Ramos (cell line): ENCODE results near the gene CBX2.
"Not testable (repeated sequence)": the region's sequence is repeated elsewhere in the genome, so short reads cannot be mapped to it uniquely, and the experiment has no call there.

Source experiments
- in situ Hi-C: fragments of 300-500 bp; cut with MboI; formaldehyde crosslinking; loops from one replicate; pipeline ENCODE4 v1.14.3; 2022; ENCODE audit warnings: low sequenced_read_pairs; ENCODE audit not compliant: unreplicated experiment

CBX2 gene

DNA sequence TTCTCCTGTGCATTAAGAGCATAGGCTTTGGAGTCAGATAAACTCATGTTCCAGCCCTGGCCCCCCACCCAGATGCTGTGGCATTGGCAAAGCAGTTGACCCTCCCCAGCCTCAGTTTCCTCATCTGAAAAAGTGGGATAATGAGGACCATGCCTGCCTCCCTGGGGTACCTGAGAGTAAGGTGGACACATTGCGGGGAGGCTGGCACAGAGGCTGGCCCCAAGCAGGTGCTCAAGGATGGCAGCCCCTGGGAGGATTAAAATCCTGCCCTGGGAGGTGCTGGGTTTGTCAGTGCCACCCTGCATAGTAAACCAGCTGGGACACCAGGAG, 35.4 kb upstream of the CBX2 start:
- in situ Hi-C loops: no loop called here

- in situ Hi-C loops: no loop called here
Measured at GRCh38 chr17:79742951-79743476, 34.9 kb upstream of the CBX2 start.

DNA sequence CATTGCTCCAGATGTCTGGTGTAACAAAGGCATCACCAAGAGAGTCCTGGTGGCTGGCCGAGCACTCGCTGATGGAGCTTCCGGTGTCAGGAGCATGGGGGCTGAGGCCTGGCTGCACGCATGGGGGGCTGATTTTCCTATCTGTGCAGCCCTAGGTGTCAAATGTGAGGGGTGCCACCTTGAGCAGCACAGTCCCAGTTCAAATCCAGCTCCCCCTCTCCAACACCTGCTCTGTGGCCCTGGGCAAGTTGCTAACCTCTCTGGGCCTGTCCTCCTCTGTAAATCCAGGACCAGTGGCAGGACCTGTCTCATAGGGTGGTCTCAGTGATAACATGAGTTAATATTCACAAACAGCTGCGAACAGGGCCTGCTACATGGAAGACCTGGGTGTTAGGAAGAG, 34.3 kb upstream of the CBX2 start:
- in situ Hi-C loops: no loop called here

DNA sequence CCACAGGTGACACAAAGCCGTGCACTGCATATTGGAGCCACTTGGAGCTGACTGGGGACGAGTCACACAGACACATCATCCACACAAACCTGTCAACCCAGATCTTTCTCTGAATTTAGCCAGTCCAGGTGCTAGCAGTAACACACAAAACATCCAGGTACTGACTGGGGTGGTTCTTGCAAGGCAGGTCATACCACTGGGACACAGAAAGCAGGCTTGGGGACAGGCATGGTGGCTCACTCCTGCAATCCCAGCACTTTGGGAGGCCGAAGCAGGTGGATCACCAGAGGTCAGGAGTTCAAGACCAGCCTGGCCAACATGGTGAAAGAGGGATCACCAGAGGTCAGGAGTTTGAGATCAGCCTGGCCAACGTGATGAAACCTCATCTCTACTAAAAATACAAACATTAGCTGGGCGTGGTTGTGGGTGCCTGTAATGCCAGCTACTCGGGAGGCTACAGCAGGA, 32.3 kb upstream of the CBX2 start:
- in situ Hi-C loops: no loop called here

DNA sequence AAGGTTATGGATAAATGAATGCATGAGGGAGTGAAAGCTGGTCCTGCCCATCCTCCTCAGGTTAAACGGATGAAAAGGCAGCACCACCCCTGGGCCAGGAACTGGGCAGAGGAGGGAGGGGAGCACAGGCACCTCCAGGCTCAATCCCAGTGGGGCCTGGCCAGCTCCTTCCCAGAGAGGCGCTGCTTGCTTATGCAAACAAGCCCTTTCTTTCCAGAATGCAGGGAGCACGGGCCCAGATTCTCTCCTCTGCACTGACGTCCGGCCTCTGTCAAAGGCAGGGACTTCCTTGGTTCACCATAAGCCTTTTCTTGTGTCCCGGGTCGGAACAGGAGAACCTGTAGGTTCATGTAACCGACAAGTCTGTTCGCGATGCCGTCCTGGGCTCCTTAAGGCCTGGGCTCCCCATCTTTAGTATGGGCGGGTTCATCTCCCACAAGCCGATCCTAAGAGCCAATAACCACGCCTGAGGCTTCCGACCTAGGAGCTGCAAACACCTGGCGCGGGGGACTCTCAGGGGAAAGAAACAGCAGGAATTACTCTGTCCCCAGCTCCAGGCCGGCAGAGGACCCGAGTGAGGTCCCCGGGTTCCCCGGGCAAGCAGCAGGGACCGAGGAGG, 30.9 kb upstream of the CBX2 start:
- in situ Hi-C loops: no loop called here

- in situ Hi-C loops: no loop called here
Measured at GRCh38 chr17:79747508-79748294, 30.2 kb upstream of the CBX2 start.

- in situ Hi-C loops: no loop called here
Measured at GRCh38 chr17:79748295-79749099, 29.5 kb upstream of the CBX2 start.

DNA sequence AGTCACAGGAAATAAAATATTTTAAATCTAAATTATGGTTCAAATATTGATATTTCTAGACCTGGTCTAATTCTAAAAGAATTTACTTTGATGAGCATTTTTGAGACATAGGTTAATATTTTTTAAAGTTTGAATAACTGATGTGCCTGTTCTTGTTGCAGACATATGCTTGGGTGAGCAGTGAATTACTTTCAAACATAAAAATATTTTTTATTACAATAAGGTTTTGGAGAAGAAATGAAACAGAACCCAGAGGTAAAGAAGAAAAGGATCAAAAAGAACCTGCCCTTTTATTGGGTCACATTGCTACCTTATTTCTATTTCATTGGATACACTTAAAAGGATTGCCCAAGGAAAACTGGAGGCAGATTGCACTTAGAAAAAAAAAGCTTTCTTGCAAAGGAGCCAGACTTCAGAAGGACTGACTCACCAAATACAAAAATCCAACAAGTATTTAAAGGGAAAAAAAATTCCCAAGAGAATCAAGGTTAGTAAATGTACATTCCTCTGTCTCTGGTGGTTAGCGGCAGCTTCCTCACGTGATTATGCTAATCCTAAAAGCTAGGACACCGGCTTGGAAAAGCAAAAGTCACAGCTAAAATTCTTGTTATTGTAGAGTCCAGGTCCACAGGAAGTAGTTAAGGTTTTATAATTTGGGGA, 28.7 kb upstream of the CBX2 start:
- in situ Hi-C loops: no loop called here

DNA sequence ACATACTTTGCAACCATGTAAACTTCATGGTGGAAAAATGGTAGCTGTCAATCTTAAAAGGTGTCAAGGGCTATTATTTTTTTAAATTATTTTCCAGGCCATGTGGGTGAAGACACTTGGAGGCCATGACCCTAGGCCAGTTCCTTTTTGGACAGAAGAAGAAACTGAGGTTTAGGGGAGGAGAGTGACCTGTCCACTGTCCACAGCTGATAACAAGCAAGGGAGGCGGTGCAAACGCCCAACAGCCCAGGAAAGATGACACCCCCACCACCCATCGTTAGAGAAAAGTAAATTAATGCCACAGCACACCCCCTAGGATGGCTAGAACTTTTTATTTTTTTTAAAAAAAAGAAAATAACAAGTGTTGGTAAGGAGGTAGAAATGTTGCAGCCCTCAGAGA, 28.0 kb upstream of the CBX2 start:
- in situ Hi-C loops: no loop called here

GRCh38 chr17:79750650-79751545, 27.1 kb upstream of the CBX2 start:
- in situ Hi-C loops: no loop called here

GRCh38 chr17:79752175-79752574, 25.8 kb upstream of the CBX2 start:
- in situ Hi-C loops: no loop called here

DNA sequence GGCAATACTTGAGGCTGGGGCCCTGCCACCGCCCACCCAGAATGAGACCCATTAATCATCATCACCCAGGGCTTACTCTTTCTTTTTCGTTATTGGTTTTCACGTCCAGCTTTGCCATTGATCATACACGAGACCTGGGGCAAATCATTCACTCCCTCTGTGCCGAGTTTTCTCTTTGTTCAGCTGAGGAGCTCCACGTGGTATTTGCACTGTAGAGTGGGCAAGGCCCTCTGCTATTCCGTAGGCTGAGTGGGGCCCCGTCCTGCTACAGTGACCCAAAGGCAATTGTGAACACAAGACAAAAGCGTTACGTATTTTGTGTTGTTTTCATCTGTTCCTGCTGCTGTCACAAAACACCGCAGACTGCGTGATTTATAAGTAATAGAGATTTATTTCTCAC, 23.6 kb upstream of the CBX2 start:
- in situ Hi-C loops: no loop called here

GRCh38 chr17:79754903-79755302, 23.0 kb upstream of the CBX2 start:
- in situ Hi-C loops: not testable (repeated sequence)

DNA sequence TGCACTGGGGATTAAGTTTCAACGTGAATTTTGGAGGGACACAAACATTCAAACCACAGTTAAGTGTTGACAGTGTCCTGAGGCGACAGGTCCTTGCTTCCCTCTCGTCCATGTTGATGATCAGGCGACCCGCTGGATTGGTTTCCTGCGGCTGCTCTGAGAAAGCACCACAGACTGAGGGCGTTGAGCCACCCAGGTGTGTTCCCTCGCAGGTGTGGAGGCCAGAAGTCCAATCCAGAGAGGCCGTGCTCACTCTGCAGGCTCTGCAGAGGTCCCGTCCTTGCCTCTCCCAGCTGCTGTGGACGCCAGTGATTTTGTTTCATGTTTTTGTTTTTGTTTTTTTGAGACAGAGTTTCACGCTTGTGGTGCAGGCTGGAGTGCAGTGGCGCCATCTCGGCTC, 22.4 kb upstream of the CBX2 start:
- in situ Hi-C loops: no loop called here

DNA sequence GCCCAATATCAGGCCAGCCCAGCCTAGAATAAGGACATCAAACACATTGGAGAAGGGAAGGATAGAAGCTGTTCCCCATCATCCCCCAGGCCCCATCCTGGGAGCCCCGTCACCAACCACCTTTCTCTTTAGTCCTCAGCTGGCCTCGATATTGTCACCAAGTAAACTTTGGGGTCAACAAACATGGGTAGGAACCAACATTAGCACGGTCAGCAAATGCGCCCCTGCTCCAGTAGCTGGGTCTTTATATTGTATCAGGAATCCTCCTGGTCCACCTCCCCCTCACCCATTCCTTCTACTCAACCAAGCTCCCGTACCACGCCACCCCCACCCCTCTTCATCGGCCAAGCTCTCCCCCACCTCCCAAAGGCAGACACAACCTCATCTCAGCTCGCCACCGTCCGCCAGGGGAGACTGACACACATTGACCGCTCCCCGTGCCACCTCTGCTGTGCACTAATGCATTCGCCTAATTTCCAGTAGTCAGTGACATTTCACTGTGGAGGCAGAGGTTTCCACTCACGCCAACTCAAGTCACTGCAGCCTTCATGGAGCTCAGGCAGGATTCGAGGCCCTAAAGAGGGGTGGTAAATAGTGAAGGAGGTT, 20.7 kb upstream of the CBX2 start:
- in situ Hi-C loops: no loop called here

GRCh38 chr17:79758271-79758670, 19.7 kb upstream of the CBX2 start:
- in situ Hi-C loops: no loop called here

DNA sequence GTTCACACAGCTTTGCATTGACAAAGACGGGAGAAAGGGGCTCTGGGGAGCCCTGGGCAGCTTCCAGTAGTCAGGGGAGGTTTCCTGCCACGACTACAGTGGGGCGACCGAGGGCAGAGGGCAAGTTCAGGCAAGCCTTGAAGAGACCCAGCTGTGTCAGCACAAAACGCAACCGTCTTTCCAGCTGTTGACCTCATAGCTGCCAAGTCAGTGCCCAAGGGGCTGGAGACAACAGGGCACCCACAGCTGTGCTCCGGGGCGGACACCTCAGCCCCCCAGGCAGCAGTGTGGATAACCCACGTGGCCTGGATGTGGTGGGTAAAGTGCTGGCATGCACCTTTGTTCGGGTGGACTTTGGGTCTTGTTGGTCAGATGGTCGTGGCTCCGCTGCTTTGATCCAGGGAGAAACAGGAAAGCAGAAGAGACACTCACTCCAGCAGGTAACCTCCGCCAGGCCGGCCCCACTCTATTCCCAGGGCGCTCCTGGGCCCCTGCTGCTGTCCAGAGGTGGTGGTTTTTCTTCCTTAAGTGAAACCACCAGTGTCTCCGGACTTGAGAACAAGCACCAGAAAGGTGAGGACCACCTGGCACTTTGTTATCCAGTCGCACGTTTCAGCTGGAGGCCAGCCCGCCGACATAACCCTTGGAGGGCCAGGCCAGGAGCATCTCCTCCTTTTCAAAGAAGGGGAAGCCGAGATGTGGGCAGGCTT, 17.6 kb upstream of the CBX2 start:
- in situ Hi-C loops: no loop called here

GRCh38 chr17:79761894-79762589, 15.9 kb upstream of the CBX2 start:
- in situ Hi-C loops: no loop called here
